H1 (cell line): ENCODE data around the gene RBBP5. TPM values are rescaled to one million over a fixed set of nuclear protein-coding genes. Genes with fewer than 3 reads are reported as not detected.

ENCODE experiments used
- CTCF ChIA-PET: fragments of 300-600 bp; sonication (Branson Sonifier 250); formaldehyde crosslinking; loops from one replicate; lab custom pipeline; 2021; ENCODE audit not compliant: partially characterized antibody; lab: Charles Lee
- POLR2A ChIA-PET: fragments of 300-600 bp; sonication (Branson Sonifier 250); formaldehyde crosslinking; loops from one replicate; lab custom pipeline; 2021; ENCODE audit warnings: inconsistent platforms; ENCODE audit not compliant: partially characterized antibody; lab: Charles Lee
- DNase-seq, 2 experiments: peaks; one replicate each; pipeline versions ENCODE4 v3.0.0 to v3.0.0-alpha.2; 2010 to 2022; ENCODE audit warnings: low spot score in 2 of 2, low read depth in 1 of 2, mixed read lengths in 1 of 2
- FAIRE-seq: peaks from 2 replicates; lab custom pipeline; 2011; peaks lifted over from hg19 to GRCh38; lab: Jason Lieb, UNC
- H2AFZ ChIP-seq: 2 replicates; pipeline ENCODE4 v1.8.1; 2012; ENCODE audit warnings: low read length, inconsistent platforms
- H2AK5ac ChIP-seq: 2 replicates; pipeline ENCODE4 v1.6.1; 2013; ENCODE audit warnings: low read depth, low read length
- H2BK120ac ChIP-seq: replicated peaks from 2 replicates; pipeline ENCODE3; 2013; ENCODE audit warnings: low read depth, low read length, inconsistent platforms
- H2BK12ac ChIP-seq: 2 replicates; pipeline ENCODE4 v1.6.1; 2013; ENCODE audit warnings: low read depth, low read length
- H2BK15ac ChIP-seq: 2 replicates; pipeline ENCODE4 v1.6.1; 2013; ENCODE audit warnings: low read length
- H2BK20ac ChIP-seq: 2 replicates; pipeline ENCODE4 v1.6.1; 2013; ENCODE audit warnings: low read length
- H2BK5ac ChIP-seq: 2 replicates; pipeline ENCODE4 v1.6.1; 2013; ENCODE audit warnings: low read depth, low read length
- H3K14ac ChIP-seq: 2 replicates; pipeline ENCODE4 v1.6.1; 2013; ENCODE audit warnings: inconsistent platforms; ENCODE audit not compliant: insufficient read length
- H3K18ac ChIP-seq: 2 replicates; pipeline ENCODE4 v1.6.1; 2013; ENCODE audit warnings: low read length; ENCODE audit errors: extremely low read depth
- H3K23ac ChIP-seq: 2 replicates; pipeline ENCODE4 v1.6.1; 2013; ENCODE audit warnings: inconsistent platforms; ENCODE audit not compliant: insufficient read length
- H3K23me2 ChIP-seq: 2 replicates; pipeline ENCODE4 v1.6.1; 2013; ENCODE audit warnings: low read depth, low read length
- H3K27ac ChIP-seq: 2 replicates; pipeline ENCODE4 v1.6.1; 2011; ENCODE audit warnings: low read depth, low read length, inconsistent platforms
- H3K27me3 ChIP-seq, 4 experiments: replicated peaks in 1 of 4; 1 replicate in 1 of 4; 2 replicates in 3 of 4; pipeline versions ENCODE4 v1.6.1 to v1.8.1; 2011 to 2013; ENCODE audit warnings: low read length in 3 of 4, mild to moderate bottlenecking in 3 of 4, inconsistent platforms in 2 of 4, mixed read lengths in 2 of 4, moderate library complexity in 1 of 4; ENCODE audit not compliant: control insufficient read depth in 3 of 4, insufficient read depth in 3 of 4; ENCODE audit errors: extremely low read depth in 1 of 4
- H3K36me3 ChIP-seq, 4 experiments: 2 replicates each; pipeline versions ENCODE4 v1.6.1 to v1.8.1; 2011 to 2013; ENCODE audit warnings: mild to moderate bottlenecking in 4 of 4, low read length in 3 of 4, moderate library complexity in 2 of 4, control low read depth in 1 of 4, inconsistent platforms in 1 of 4; ENCODE audit not compliant: insufficient read depth in 4 of 4, control insufficient read depth in 2 of 4
- H3K4ac ChIP-seq: replicated peaks from 2 replicates; pipeline ENCODE3; 2013; ENCODE audit warnings: low read length, low read depth, mixed read lengths, inconsistent platforms; ENCODE audit not compliant: insufficient read length
- H3K4me1 ChIP-seq, 4 experiments: replicated peaks in 1 of 4; 1 replicate in 1 of 4; 2 replicates in 3 of 4; pipeline versions ENCODE4 v1.6.1 to v1.8.1; 2011 to 2013; ENCODE audit warnings: low read length in 3 of 4, inconsistent platforms in 2 of 4, mixed read lengths in 1 of 4; ENCODE audit not compliant: insufficient read depth in 4 of 4, control insufficient read depth in 3 of 4
- H3K4me2 ChIP-seq, 2 experiments: 2 replicates each; pipeline versions ENCODE4 v1.6.1 to v1.8.1; 2011 to 2013; ENCODE audit warnings: low read depth in 2 of 2, low read length in 2 of 2, control low read depth in 1 of 2, inconsistent platforms in 1 of 2, mild to moderate bottlenecking in 1 of 2; ENCODE audit not compliant: insufficient read depth in 1 of 2
- H3K4me3 ChIP-seq, 4 experiments: fragments of 200-600, 300-600 bp in 1 of 4; sonication (generic), shearing (Covaris generic), sonication (Bioruptor Twin) in 1 of 4; 2 replicates each; pipeline versions ENCODE4 v1.5.1 to v1.8.1; 2011 to 2016; ENCODE audit warnings: low read length in 4 of 4, low read depth in 3 of 4, control low read depth in 2 of 4, inconsistent platforms in 2 of 4, mild to moderate bottlenecking in 2 of 4, mixed read lengths in 1 of 4, moderate library complexity in 1 of 4; ENCODE audit not compliant: insufficient read depth in 2 of 4; ENCODE audit errors: extremely low read depth in 1 of 4
- H3K56ac ChIP-seq: replicated peaks from 2 replicates; pipeline ENCODE3; 2013; ENCODE audit warnings: low read depth, mild to moderate bottlenecking, mixed read lengths, low read length, inconsistent platforms; ENCODE audit not compliant: insufficient read length
- H3K79me1 ChIP-seq: 2 replicates; pipeline ENCODE4 v1.6.1; 2013; ENCODE audit warnings: low read depth, low read length, control low read depth
- H3K79me2 ChIP-seq, 2 experiments: 2 replicates each; pipeline versions ENCODE4 v1.6.1 to v1.8.1; 2012 to 2013; ENCODE audit warnings: low read length in 2 of 2, mild to moderate bottlenecking in 2 of 2, inconsistent platforms in 1 of 2; ENCODE audit not compliant: insufficient read depth in 2 of 2, control insufficient read depth in 1 of 2
- H3K9ac ChIP-seq, 4 experiments: replicated peaks in 1 of 4; 1 replicate in 1 of 4; 2 replicates in 3 of 4; pipeline versions ENCODE4 v1.6.1 to v1.8.1; 2011 to 2013; ENCODE audit warnings: low read depth in 3 of 4, low read length in 3 of 4, control low read depth in 2 of 4, mild to moderate bottlenecking in 2 of 4, moderate library complexity in 2 of 4, inconsistent platforms in 1 of 4; ENCODE audit errors: extremely low read depth in 1 of 4
- H3K9me3 ChIP-seq, 2 experiments: 2 replicates each; pipeline versions ENCODE4 v1.6.1 to v1.8.1; 2012 to 2013; ENCODE audit warnings: mild to moderate bottlenecking in 2 of 2, moderate library complexity in 2 of 2, control low read depth in 1 of 2, inconsistent platforms in 1 of 2, low read depth in 1 of 2, low read length in 1 of 2, mixed read lengths in 1 of 2; ENCODE audit not compliant: insufficient read depth in 2 of 2
- H4K20me1 ChIP-seq, 2 experiments: replicated peaks in 1 of 2; 2 replicates each; pipeline versions ENCODE3 to v1.8.1; 2011 to 2013; ENCODE audit warnings: inconsistent platforms in 2 of 2, low read length in 2 of 2, mild to moderate bottlenecking in 1 of 2; ENCODE audit not compliant: insufficient read depth in 2 of 2, control insufficient read depth in 1 of 2
- H4K5ac ChIP-seq: 2 replicates; pipeline ENCODE4 v1.6.1; 2013; ENCODE audit warnings: low read length, low read depth, mixed read lengths, inconsistent platforms; ENCODE audit not compliant: insufficient read length
- H4K8ac ChIP-seq: 2 replicates; pipeline ENCODE4 v1.8.0; 2013; ENCODE audit warnings: mild to moderate bottlenecking, moderate library complexity, low read length, inconsistent platforms; ENCODE audit not compliant: insufficient read depth; ENCODE audit errors: extremely low read depth
- H4K91ac ChIP-seq: replicated peaks from 2 replicates; pipeline ENCODE3; 2013; ENCODE audit warnings: low read length, mixed read lengths, inconsistent platforms; ENCODE audit not compliant: insufficient read length
- CREB1 ChIP-seq: IDR thresholded peaks from 2 replicates; pipeline ENCODE4 v1.6.1; 2012; ENCODE audit warnings: inconsistent platforms
- KDM5A ChIP-seq: fragments of 200-600 bp; IDR thresholded peaks from 2 replicates; pipeline ENCODE4 v1.7.1; 2012; ENCODE audit warnings: mild to moderate bottlenecking, low read length, inconsistent platforms, mixed read lengths
- POU5F1 ChIP-seq: IDR thresholded peaks from 2 replicates; pipeline ENCODE4 v1.6.1; 2011; ENCODE audit warnings: low read depth, mild to moderate bottlenecking, low read length, moderate library complexity
- RAD21 ChIP-seq, 2 experiments: IDR thresholded peaks in 1 of 2; conservative IDR thresholded peaks in 1 of 2; 2 replicates each; pipeline ENCODE4 v1.6.1; 2011; ENCODE audit warnings: low read depth in 2 of 2, low read length in 2 of 2, improper control_type of control experiment in 1 of 2, inconsistent platforms in 1 of 2, mild to moderate bottlenecking in 1 of 2, moderate library complexity in 1 of 2
- RFX5 ChIP-seq: IDR thresholded peaks from 2 replicates; pipeline ENCODE4 v1.6.1; 2011; ENCODE audit warnings: low read depth, low read length, improper control_type of control experiment, borderline replicate concordance
- SIN3A ChIP-seq, 2 experiments: IDR thresholded peaks in 1 of 2; conservative IDR thresholded peaks in 1 of 2; 2 replicates each; pipeline ENCODE4 v1.6.1; 2011 to 2012; ENCODE audit warnings: low read length in 2 of 2, improper control_type of control experiment in 1 of 2, low read depth in 1 of 2, mild to moderate bottlenecking in 1 of 2
- SP2 ChIP-seq: IDR thresholded peaks from 2 replicates; pipeline ENCODE4 v1.6.1; 2012; ENCODE audit warnings: mild to moderate bottlenecking, low read length, inconsistent platforms
- SUZ12 ChIP-seq: fragments of 200-600 bp; sonication (generic); IDR thresholded peaks from 2 replicates; pipeline ENCODE4 v1.6.1; 2012; ENCODE audit warnings: mild to moderate bottlenecking, inconsistent platforms, low read length, moderate library complexity, mixed read lengths
- TAF7 ChIP-seq: optimal IDR thresholded peaks from 2 replicates; pipeline ENCODE3; 2011; ENCODE audit warnings: low read depth, mild to moderate bottlenecking, inconsistent platforms, low read length, moderate library complexity, borderline replicate concordance
- TEAD4 ChIP-seq: IDR thresholded peaks from 2 replicates; pipeline ENCODE4 v1.6.1; 2012; ENCODE audit warnings: low read depth, low read length, inconsistent platforms, mixed read lengths
- YY1 ChIP-seq: IDR thresholded peaks from 2 replicates; pipeline ENCODE4 v1.6.1; 2011; ENCODE audit warnings: low read depth, mild to moderate bottlenecking, low read length
- ZNF274 ChIP-seq: IDR thresholded peaks from 2 replicates; pipeline ENCODE4 v1.7.0; 2012; ENCODE audit warnings: low read length, borderline replicate concordance; ENCODE audit errors: extremely low read depth
- WGBS, 2 experiments: shearing (Covaris generic) in 1 of 2; methylation state at CpG; one replicate each; pipeline versions ENCODE4 v1.1.6 to v1.1.7; 2013 to 2015; ENCODE audit warnings: low lambda C conversion rate in 2 of 2, mixed read lengths in 2 of 2, inconsistent platforms in 1 of 2, low coverage in 1 of 2, missing lambda C conversion rate in 1 of 2; ENCODE audit not compliant: insufficient replicate concordance in 2 of 2, insufficient coverage in 1 of 2, insufficient read length in 1 of 2; ENCODE audit errors: extremely low coverage in 1 of 2, missing lambda C conversion rate in 1 of 2; 5-methylcytosine and 5-hydroxymethylcytosine counted together
- polyA plus RNA-seq, 7 experiments: library from polyadenylated mRNA; depleted of rRNA in 3 of 7; stranded (reverse) in 5 of 7; unstranded in 2 of 7; fragments of >200 nt in 5 of 7; fragments of 200-250 nt in 2 of 7; gene quantifications; 1 replicate in 5 of 7; 2 replicates in 1 of 7; 4 replicates in 1 of 7; pipeline versions ENCODE4 v1.2.1 to v1.2.3, GENCODE V29; 2011 to 2013; ENCODE audit warnings: missing spikeins in 2 of 7, mixed read lengths in 2 of 7
- total RNA-seq: library from RNA; stranded (reverse); fragmentation: NEBNext Ultra II Directional; extraction: Animal tissue kit (Norgen Biotek cat#: 25700); gene quantifications from 2 replicates; pipeline ENCODE4 v1.2.1, GENCODE V29; 2021
- TF ChIP-seq, protein P1 (sequence below): IDR thresholded peaks from 2 replicates; pipeline ENCODE4 v1.6.1; 2012; ENCODE audit warnings: low read length, inconsistent platforms

RBBP5 gene
- total and polyA plus RNA-seq, 2 of the 8 experiments (the other 6 are each of a cell fraction or from before 2014, with no cell fraction given): 6.7 to 21.5 TPM

DNA sequence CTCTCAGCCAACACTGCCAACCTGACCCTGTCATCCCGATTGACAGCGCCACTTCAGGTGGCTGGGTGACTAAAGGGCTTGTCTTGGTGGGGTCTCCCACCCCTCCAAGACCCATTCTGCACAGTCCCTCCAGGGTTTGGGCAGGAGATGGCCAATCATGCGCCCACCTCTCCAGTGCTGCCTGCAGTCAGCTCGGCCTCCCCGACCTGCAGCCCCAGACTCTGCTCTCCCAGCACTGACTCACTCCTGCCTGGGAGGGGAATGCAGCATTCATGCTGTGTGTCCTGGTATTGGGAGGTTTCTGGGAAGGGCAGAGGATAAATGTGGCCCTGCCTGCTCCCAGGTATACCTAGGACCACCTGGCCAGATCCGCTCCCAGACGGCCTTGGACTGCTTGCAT lies 47.3 kb downstream of the RBBP5 start:
- WGBS, 2 experiments: 88% methylated on average over 7 of the region's 7 CpGs; no CpG with 5 or more reads in 1 of the 2 experiments
- H3K9ac ChIP-seq: no peak overlapping the region
- TF ChIP-seq YY1 (no peak), ZNF274 (no peak), RAD21 (IDR thresholded peaks at IDR 0.05 in 1 of 2, conservative IDR thresholded peaks at IDR 0.05 in 1 of 2; ENCODE audit: low read depth in 2 of 2, low read length in 2 of 2) (no peak), SIN3A (conservative IDR thresholded peaks at IDR 0.05 in 1 of 2, IDR thresholded peaks at IDR 0.05 in 1 of 2; ENCODE audit: low read depth in 1 of 2, low read length in 2 of 2) (no peak), SP2 (no peak), KDM5A (no peak), SUZ12 (no peak), CREB1 (no peak), POU5F1 (no peak), RFX5 (no peak), TAF7 (no peak), TEAD4 (no peak)
- TF ChIP-seq, protein P1, sequence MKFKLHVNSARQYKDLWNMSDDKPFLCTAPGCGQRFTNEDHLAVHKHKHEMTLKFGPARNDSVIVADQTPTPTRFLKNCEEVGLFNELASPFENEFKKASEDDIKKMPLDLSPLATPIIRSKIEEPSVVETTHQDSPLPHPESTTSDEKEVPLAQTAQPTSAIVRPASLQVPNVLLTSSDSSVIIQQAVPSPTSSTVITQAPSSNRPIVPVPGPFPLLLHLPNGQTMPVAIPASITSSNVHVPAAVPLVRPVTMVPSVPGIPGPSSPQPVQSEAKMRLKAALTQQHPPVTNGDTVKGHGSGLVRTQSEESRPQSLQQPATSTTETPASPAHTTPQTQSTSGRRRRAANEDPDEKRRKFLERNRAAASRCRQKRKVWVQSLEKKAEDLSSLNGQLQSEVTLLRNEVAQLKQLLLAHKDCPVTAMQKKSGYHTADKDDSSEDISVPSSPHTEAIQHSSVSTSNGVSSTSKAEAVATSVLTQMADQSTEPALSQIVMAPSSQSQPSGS: no peak

More for the DNA sequence above, 47.3 kb downstream of the RBBP5 start:
- H3K4me2 ChIP-seq: no peak overlapping the region
- no peak overlapping the region for H3K18ac ChIP-seq
- H3K23ac ChIP-seq: no peak overlapping the region
- FAIRE-seq: no peak
- H3K9me3 ChIP-seq: no peaks in the 10 kb centered on the region
- H2AFZ ChIP-seq: no peak overlapping the region
- H3K36me3 ChIP-seq: no peaks in the 10 kb centered on the region
- no peak overlapping the region for H2BK20ac ChIP-seq
- no peak overlapping the region for H4K91ac ChIP-seq
- ChIA-PET CTCF (interaction anchor here (0.7 to 38.9 kb wide), 11 partner anchors 8 to 283 kb away, joined by 3 to 1336 read pairs (median 4); partner anchors contain the start of gene RBBP5), POLR2A (interaction anchor here (0.6 to 1.3 kb wide), 4 partner anchors 8 to 1080 kb away, joined by 3 read pairs; no protein-coding TSS in a partner anchor)
- no peak overlapping the region for H2BK5ac ChIP-seq
- no peak overlapping the region for H4K5ac ChIP-seq
- no peak overlapping the region for H4K8ac ChIP-seq
- no peaks in the 10 kb centered on the region for H3K23me2 ChIP-seq
- no peak overlapping the region for H2AK5ac ChIP-seq
- no peak overlapping the region for H3K4me3 ChIP-seq
- H2BK12ac ChIP-seq: no peak overlapping the region
- no peak overlapping the region for H2BK120ac ChIP-seq
- no peaks in the 10 kb centered on the region for H4K20me1 ChIP-seq
- no peak for DNase-seq
- no peak overlapping the region for H3K27ac ChIP-seq
- no peak overlapping the region for H3K4ac ChIP-seq
- no peak overlapping the region for H3K14ac ChIP-seq
- no peaks in the 10 kb centered on the region for H3K4me1 ChIP-seq
- H2BK15ac ChIP-seq: no peak overlapping the region
- H3K27me3 ChIP-seq: no peaks in the 10 kb centered on the region
- no peaks in the 10 kb centered on the region for H3K79me2 ChIP-seq
- no peaks in the 10 kb centered on the region for H3K79me1 ChIP-seq
- H3K56ac ChIP-seq: no peak overlapping the region
